ENCODE results near the gene KCNIP4.

KCNIP4 gene

GRCh38 chr4:21097865-21098264 lies 850.7 kb downstream of the KCNIP4 start:
- no peaks in the 10 kb centered on the region for H3K27me3 ChIP-seq (ENCODE audit: low read depth)
- in situ Hi-C loops (cut with MboI; ENCODE audit: low sequenced_read_pairs): no loop called here
- H3K4me1 ChIP-seq: no peaks in the 10 kb centered on the region
- H3K4me3 ChIP-seq: no peak overlapping the region
- H3K36me3 ChIP-seq (replicated peaks): no peaks in the 10 kb centered on the region
- no peak for DNase-seq (ENCODE audit: low spot score in 2 of 2)
- no peaks in the 10 kb centered on the region for H3K9me3 ChIP-seq

- no peak overlapping the region for H3K4me3 ChIP-seq
- H3K4me1 ChIP-seq: no peaks in the 10 kb centered on the region
- no peak for DNase-seq (ENCODE audit: low spot score in 2 of 2)
- in situ Hi-C loops (cut with MboI; ENCODE audit: low sequenced_read_pairs): no loop called here
- no peaks in the 10 kb centered on the region for H3K27me3 ChIP-seq (ENCODE audit: low read depth)
- no peaks in the 10 kb centered on the region for H3K9me3 ChIP-seq
- no peaks in the 10 kb centered on the region for H3K36me3 ChIP-seq (replicated peaks)
Measured at GRCh38 chr4:21097026-21097425, 851.5 kb downstream of the KCNIP4 start.

- Histone ChIP-seq H3K4me3 (no peak overlapping the region), H3K9me3 (no peaks in the 10 kb centered on the region), H3K4me1 (no peaks in the 10 kb centered on the region), H3K36me3 (replicated peaks) (no peaks in the 10 kb centered on the region), H3K27me3 (ENCODE audit: low read depth) (no peaks in the 10 kb centered on the region)
- in situ Hi-C loops (cut with MboI; ENCODE audit: low sequenced_read_pairs): no loop called here
- no peak for DNase-seq (ENCODE audit: low spot score in 2 of 2)
Measured at GRCh38 chr4:21092531-21092930, 856.0 kb downstream of the KCNIP4 start.

GRCh38 chr4:21090094-21090666 lies 858.4 kb downstream of the KCNIP4 start:
- no peaks in the 10 kb centered on the region for H3K27me3 ChIP-seq (ENCODE audit: low read depth)
- DNase-seq (ENCODE audit: low spot score in 2 of 2): no peak
- H3K36me3 ChIP-seq (replicated peaks): no peaks in the 10 kb centered on the region
- no peaks in the 10 kb centered on the region for H3K4me1 ChIP-seq
- H3K9me3 ChIP-seq: no peaks in the 10 kb centered on the region
- in situ Hi-C loops (cut with MboI; ENCODE audit: low sequenced_read_pairs): no loop called here
- no peak overlapping the region for H3K4me3 ChIP-seq

- no peaks in the 10 kb centered on the region for H3K27me3 ChIP-seq (ENCODE audit: low read depth)
- no peaks in the 10 kb centered on the region for H3K36me3 ChIP-seq (replicated peaks)
- H3K9me3 ChIP-seq: no peaks in the 10 kb centered on the region
- DNase-seq (ENCODE audit: low spot score in 2 of 2): no peak
- no peak overlapping the region for H3K4me3 ChIP-seq
- in situ Hi-C loops (cut with MboI; ENCODE audit: low sequenced_read_pairs): no loop called here
- H3K4me1 ChIP-seq: no peaks in the 10 kb centered on the region
Measured at GRCh38 chr4:21083413-21083812, 865.2 kb downstream of the KCNIP4 start.

GRCh38 chr4:21077967-21078366 lies 870.6 kb downstream of the KCNIP4 start:
- Histone ChIP-seq H3K36me3 (replicated peaks) (no peaks in the 10 kb centered on the region), H3K9me3 (no peaks in the 10 kb centered on the region), H3K27me3 (ENCODE audit: low read depth) (no peaks in the 10 kb centered on the region), H3K4me1 (no peaks in the 10 kb centered on the region), H3K4me3 (no peak overlapping the region)
- no peak for DNase-seq (ENCODE audit: low spot score in 2 of 2)
- in situ Hi-C loops (cut with MboI; ENCODE audit: low sequenced_read_pairs): no loop called here

GRCh38 chr4:21067351-21067750 lies 881.2 kb downstream of the KCNIP4 start:
- Histone ChIP-seq H3K4me1 (no peaks in the 10 kb centered on the region), H3K9me3 (no peaks in the 10 kb centered on the region), H3K4me3 (no peak overlapping the region), H3K27me3 (ENCODE audit: low read depth) (no peaks in the 10 kb centered on the region; the same call in 1 of the 2 replicates), H3K36me3 (replicated peaks) (no peaks in the 10 kb centered on the region)
- DNase-seq (ENCODE audit: low spot score in 2 of 2): no peak
- in situ Hi-C loops (cut with MboI; ENCODE audit: low sequenced_read_pairs): no loop called here

- in situ Hi-C loops (cut with MboI; ENCODE audit: low sequenced_read_pairs): no loop called here
- Histone ChIP-seq H3K9me3 (no peaks in the 10 kb centered on the region), H3K27me3 (ENCODE audit: low read depth) (no peaks in the 10 kb centered on the region; the same call in 1 of the 2 replicates), H3K4me1 (no peaks in the 10 kb centered on the region), H3K4me3 (no peak overlapping the region), H3K36me3 (replicated peaks) (no peaks in the 10 kb centered on the region)
- no peak for DNase-seq (ENCODE audit: low spot score in 2 of 2)
Measured at GRCh38 chr4:21061902-21062301, 886.7 kb downstream of the KCNIP4 start.

- Histone ChIP-seq H3K4me1 (no peaks in the 10 kb centered on the region), H3K4me3 (no peak overlapping the region), H3K36me3 (replicated peaks) (no peaks in the 10 kb centered on the region), H3K27me3 (ENCODE audit: low read depth) (no peaks in the 10 kb centered on the region), H3K9me3 (no peaks in the 10 kb centered on the region)
- DNase-seq (ENCODE audit: low spot score in 2 of 2): no peak
- in situ Hi-C loops (cut with MboI; ENCODE audit: low sequenced_read_pairs): no loop called here
Measured at GRCh38 chr4:21046141-21046540, 902.4 kb downstream of the KCNIP4 start.

- no peaks in the 10 kb centered on the region for H3K4me1 ChIP-seq
- no peaks in the 10 kb centered on the region for H3K27me3 ChIP-seq (ENCODE audit: low read depth)
- in situ Hi-C loops (cut with MboI; ENCODE audit: low sequenced_read_pairs): no loop called here
Measured at GRCh38 chr4:21045119-21045518, 903.5 kb downstream of the KCNIP4 start.

GRCh38 chr4:21041708-21042107 lies 906.9 kb downstream of the KCNIP4 start:
- DNase-seq (ENCODE audit: low spot score in 2 of 2): no peak
- in situ Hi-C loops (cut with MboI; ENCODE audit: low sequenced_read_pairs): no loop called here
- H3K9me3 ChIP-seq: no peaks in the 10 kb centered on the region
- no peaks in the 10 kb centered on the region for H3K4me1 ChIP-seq
- H3K4me3 ChIP-seq: no peak overlapping the region
- H3K36me3 ChIP-seq (replicated peaks): no peaks in the 10 kb centered on the region
- H3K27me3 ChIP-seq (ENCODE audit: low read depth): no peaks in the 10 kb centered on the region

More at GRCh38 chr4:21045119-21045518, 903.5 kb downstream of the KCNIP4 start:
- Histone ChIP-seq H3K36me3 (replicated peaks) (no peaks in the 10 kb centered on the region), H3K4me3 (no peak overlapping the region), H3K9me3 (no peaks in the 10 kb centered on the region)
- no peak for DNase-seq (ENCODE audit: low spot score in 2 of 2)

GRCh38 chr4:21034728-21035127 lies 913.8 kb downstream of the KCNIP4 start:
- Histone ChIP-seq H3K27me3 (ENCODE audit: low read depth) (no peaks in the 10 kb centered on the region), H3K4me1 (no peaks in the 10 kb centered on the region), H3K4me3 (no peak overlapping the region), H3K9me3 (no peaks in the 10 kb centered on the region), H3K36me3 (replicated peaks) (no peaks in the 10 kb centered on the region)
- in situ Hi-C loops (cut with MboI; ENCODE audit: low sequenced_read_pairs): no loop called here
- DNase-seq (ENCODE audit: low spot score in 2 of 2): no peak

- Histone ChIP-seq H3K27me3 (ENCODE audit: low read depth) (no peaks in the 10 kb centered on the region), H3K9me3 (no peaks in the 10 kb centered on the region), H3K4me1 (no peaks in the 10 kb centered on the region), H3K4me3 (no peak overlapping the region), H3K36me3 (replicated peaks) (no peaks in the 10 kb centered on the region)
- DNase-seq (ENCODE audit: low spot score in 2 of 2): no peak
- in situ Hi-C loops (cut with MboI; ENCODE audit: low sequenced_read_pairs): no loop called here
Measured at GRCh38 chr4:21032089-21032645, 916.4 kb downstream of the KCNIP4 start.

GRCh38 chr4:21018817-21019216 lies 929.8 kb downstream of the KCNIP4 start:
- Histone ChIP-seq H3K36me3 (replicated peaks) (no peaks in the 10 kb centered on the region), H3K9me3 (no peaks in the 10 kb centered on the region), H3K4me1 (no peaks in the 10 kb centered on the region), H3K4me3 (no peak overlapping the region), H3K27me3 (ENCODE audit: low read depth) (no peaks in the 10 kb centered on the region)
- in situ Hi-C loops (cut with MboI; ENCODE audit: low sequenced_read_pairs): no loop called here
- no peak for DNase-seq (ENCODE audit: low spot score in 2 of 2)

GRCh38 chr4:21013501-21013900 lies 935.1 kb downstream of the KCNIP4 start:
- Histone ChIP-seq H3K36me3 (replicated peaks) (no peaks in the 10 kb centered on the region), H3K9me3 (no peaks in the 10 kb centered on the region), H3K27me3 (ENCODE audit: low read depth) (no peaks in the 10 kb centered on the region), H3K4me3 (no peak overlapping the region), H3K4me1 (no peaks in the 10 kb centered on the region)
- no peak for DNase-seq (ENCODE audit: low spot score in 2 of 2)
- in situ Hi-C loops (cut with MboI; ENCODE audit: low sequenced_read_pairs): no loop called here

Data from HAP-1 (cell line).